Measurements from ENCODE around the gene IKBKE. TPM values are rescaled to one million over a fixed set of nuclear protein-coding genes. Genes with fewer than 3 reads are reported as not detected.
A peak's percentile ranks its signal among the peaks of the same experiment; 100 is the strongest.

The IKBKE gene
- total and polyA plus RNA-seq, 12 donors, result 2.9 to 11.1 (median 6.1) TPM

DNA sequence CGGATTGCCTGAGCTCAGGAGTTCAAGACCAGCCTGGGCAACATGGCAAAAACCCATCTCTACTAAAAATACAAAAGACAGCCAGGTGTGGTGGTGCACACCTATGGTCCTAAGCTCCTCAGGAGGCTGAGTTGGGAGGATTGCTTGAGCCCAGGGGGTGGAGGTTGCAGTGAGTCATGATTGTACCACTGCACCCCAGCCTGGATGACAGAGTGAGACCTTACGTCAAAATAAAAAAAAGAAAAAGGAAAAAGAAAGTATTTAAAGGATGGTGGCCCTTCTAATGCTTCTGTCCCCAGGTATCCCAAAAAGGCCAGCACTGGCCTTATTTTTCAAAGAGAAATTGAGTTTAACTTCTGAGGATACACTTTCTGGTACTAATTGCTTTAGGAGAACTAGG is 1.7 kb downstream of the IKBKE start:
- Histone ChIP-seq H3K9me3 (replicated peaks in 1 of 3) (no peaks in the 10 kb centered on the region), H3K36me3 (replicated peaks in 1 of 2) (peaks cover 0 to 4% of the 10 kb centered on the region in 2 donors), H3K4me3 (no peak overlapping the region), H3K27ac (no peak overlapping the region), H3K4me1 (replicated peaks in 1 of 2) (peaks cover 4 to 32% of the 10 kb centered on the region in 2 donors), H3K27me3 (no peaks in the 10 kb centered on the region)
- 81 to 89% (median 85%) methylated on average over 2 of the region's 2 CpGs for WGBS, 4 donors
- DNase-seq, result no peak
- TF ChIP-seq, protein P1, sequence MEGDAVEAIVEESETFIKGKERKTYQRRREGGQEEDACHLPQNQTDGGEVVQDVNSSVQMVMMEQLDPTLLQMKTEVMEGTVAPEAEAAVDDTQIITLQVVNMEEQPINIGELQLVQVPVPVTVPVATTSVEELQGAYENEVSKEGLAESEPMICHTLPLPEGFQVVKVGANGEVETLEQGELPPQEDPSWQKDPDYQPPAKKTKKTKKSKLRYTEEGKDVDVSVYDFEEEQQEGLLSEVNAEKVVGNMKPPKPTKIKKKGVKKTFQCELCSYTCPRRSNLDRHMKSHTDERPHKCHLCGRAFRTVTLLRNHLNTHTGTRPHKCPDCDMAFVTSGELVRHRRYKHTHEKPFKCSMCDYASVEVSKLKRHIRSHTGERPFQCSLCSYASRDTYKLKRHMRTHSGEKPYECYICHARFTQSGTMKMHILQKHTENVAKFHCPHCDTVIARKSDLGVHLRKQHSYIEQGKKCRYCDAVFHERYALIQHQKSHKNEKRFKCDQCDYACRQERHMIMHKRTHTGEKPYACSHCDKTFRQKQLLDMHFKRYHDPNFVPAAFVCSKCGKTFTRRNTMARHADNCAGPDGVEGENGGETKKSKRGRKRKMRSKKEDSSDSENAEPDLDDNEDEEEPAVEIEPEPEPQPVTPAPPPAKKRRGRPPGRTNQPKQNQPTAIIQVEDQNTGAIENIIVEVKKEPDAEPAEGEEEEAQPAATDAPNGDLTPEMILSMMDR (IDR thresholded peaks at IDR 0.05), result no peak
- no peak for TF ChIP-seq POLR2A (IDR thresholded peaks at IDR 0.05)
- intact Hi-C loops (cut with DNase I), result loop anchor here in 1 of 2 donors (10.0 kb wide), 1 partner anchor 443 kb away; no protein-coding TSS in a partner anchor

DNA sequence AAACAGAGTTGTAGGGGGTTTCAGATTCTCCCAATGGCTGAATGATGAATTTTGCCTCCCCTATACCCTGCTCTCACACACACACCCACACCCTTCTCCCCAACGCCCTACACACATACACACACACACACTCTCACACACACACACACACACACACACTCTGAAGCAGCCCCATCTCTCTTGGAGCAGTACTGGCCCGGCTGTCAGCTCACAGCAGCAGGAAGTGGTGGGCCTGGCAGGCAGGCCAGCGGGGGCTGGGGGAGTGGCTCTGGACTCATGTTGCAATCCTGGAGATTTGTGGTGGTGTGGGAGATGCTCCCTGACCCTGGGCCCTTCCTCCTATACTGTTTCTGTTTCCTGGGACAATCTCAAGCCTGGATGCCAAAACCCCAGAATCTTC is 2.2 kb downstream of the IKBKE start:
- H3K9me3 ChIP-seq (replicated peaks in 1 of 3), result no peaks in the 10 kb centered on the region
- H3K4me1 ChIP-seq (replicated peaks in 1 of 2), result peaks cover 4 to 32% of the 10 kb centered on the region in 2 donors
- DNase-seq, result peak in 3 of 7 donors; percentile 48 to 67 (median 50)
- intact Hi-C loops (cut with DNase I), result loop anchor here in 1 of 2 donors (10.0 kb wide), 1 partner anchor 442 kb away; no protein-coding TSS in a partner anchor
- no peaks in the 10 kb centered on the region for H3K27me3 ChIP-seq
- peaks cover 0 to 4% of the 10 kb centered on the region in 2 donors for H3K36me3 ChIP-seq (replicated peaks in 1 of 2)
- H3K4me3 ChIP-seq, result no peak overlapping the region
- 41 to 53% (median 48%) methylated on average over 3 of the region's 3 CpGs for WGBS, 4 donors
- no peak for TF ChIP-seq POLR2A (IDR thresholded peaks at IDR 0.05)
- TF ChIP-seq, protein P1 (IDR thresholded peaks at IDR 0.05), result no peak
- H3K27ac ChIP-seq, result no peak overlapping the region

DNA sequence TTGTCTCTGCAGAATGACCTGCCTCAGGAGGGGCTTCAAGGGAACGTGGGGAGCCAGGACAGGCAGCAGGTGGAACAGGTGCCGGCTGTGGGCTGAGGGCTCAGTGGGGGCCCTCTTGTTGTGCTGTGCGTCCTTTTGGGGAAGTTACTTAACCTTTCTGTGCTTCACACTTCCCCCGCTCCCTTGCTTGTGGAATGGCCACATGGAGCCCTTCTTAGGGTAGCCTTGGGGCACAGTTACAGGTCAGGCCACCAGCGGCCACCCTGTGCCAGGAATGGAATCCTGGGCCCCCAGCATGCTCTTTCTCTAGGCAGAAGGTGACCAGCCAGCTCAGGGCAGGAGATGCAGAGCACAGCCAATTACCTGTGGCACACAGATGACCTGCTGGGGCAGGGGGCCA is 2.6 kb downstream of the IKBKE start:
- H3K4me1 ChIP-seq (replicated peaks in 1 of 2), result peaks cover 4 to 32% of the 10 kb centered on the region in 2 donors
- intact Hi-C loops (cut with DNase I), result loop anchor here in 1 of 2 donors (10.0 kb wide), 1 partner anchor 442 kb away; no protein-coding TSS in a partner anchor
- WGBS, 4 donors, result 53 to 63% (median 54%) methylated on average over 4 to 5 of the region's 5 CpGs

DNA sequence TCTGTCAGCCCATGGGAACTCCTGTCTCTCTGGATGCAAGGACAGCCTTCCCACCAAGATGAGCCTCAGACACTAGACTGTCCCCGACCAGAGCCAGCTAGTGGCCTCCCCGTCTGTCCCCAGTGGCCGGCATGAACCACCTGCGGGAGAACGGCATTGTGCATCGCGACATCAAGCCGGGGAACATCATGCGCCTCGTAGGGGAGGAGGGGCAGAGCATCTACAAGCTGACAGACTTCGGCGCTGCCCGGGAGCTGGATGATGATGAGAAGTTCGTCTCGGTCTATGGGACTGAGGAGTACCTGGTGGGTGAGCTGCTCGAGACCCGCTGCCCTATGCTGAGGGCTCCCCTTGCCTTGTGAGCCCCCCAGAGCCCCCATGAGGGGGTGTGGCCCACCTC is 5.8 kb downstream of the IKBKE start:
- H3K9me3 ChIP-seq (replicated peaks in 1 of 3), result no peaks in the 10 kb centered on the region
- H3K27me3 ChIP-seq, result no peaks in the 10 kb centered on the region
- H3K36me3 ChIP-seq (replicated peaks in 1 of 2), result peaks cover 0 to 4% of the 10 kb centered on the region in 2 donors
- DNase-seq, result no peak
- no peak overlapping the region for H3K27ac ChIP-seq
- intact Hi-C loops (cut with DNase I), result loop anchor here in 1 of 2 donors (10.0 kb wide), 1 partner anchor 439 kb away; no protein-coding TSS in a partner anchor
- H3K4me3 ChIP-seq, result no peak overlapping the region
- WGBS, 4 donors, result 94 to 95% (median 94%) methylated on average over 11 to 17 of the region's 17 CpGs
- no peak for TF ChIP-seq POLR2A (IDR thresholded peaks at IDR 0.05)
- TF ChIP-seq, protein P1 (IDR thresholded peaks at IDR 0.05), result no peak
- peaks cover 0 to 19% of the 10 kb centered on the region in 2 donors for H3K4me1 ChIP-seq (replicated peaks in 1 of 2)

More for the DNA sequence above, 2.6 kb downstream of the IKBKE start:
- Histone ChIP-seq H3K9me3 (replicated peaks in 1 of 3) (no peaks in the 10 kb centered on the region), H3K4me3 (no peak overlapping the region), H3K27ac (no peak overlapping the region), H3K27me3 (no peaks in the 10 kb centered on the region), H3K36me3 (replicated peaks in 1 of 2) (peaks cover 0 to 4% of the 10 kb centered on the region in 2 donors)
- TF ChIP-seq, protein P1 (IDR thresholded peaks at IDR 0.05), result no peak
- no peak for TF ChIP-seq POLR2A (IDR thresholded peaks at IDR 0.05)
- no peak for DNase-seq
